Measurements from ENCODE around the gene RPRD1B. TPM values are rescaled to one million over a fixed set of nuclear protein-coding genes. Genes with fewer than 3 reads are reported as not detected.

RPRD1B gene
- total and polyA plus RNA-seq, 2 experiments from 2014 or later: 16.5 to 28.0 TPM

DNA sequence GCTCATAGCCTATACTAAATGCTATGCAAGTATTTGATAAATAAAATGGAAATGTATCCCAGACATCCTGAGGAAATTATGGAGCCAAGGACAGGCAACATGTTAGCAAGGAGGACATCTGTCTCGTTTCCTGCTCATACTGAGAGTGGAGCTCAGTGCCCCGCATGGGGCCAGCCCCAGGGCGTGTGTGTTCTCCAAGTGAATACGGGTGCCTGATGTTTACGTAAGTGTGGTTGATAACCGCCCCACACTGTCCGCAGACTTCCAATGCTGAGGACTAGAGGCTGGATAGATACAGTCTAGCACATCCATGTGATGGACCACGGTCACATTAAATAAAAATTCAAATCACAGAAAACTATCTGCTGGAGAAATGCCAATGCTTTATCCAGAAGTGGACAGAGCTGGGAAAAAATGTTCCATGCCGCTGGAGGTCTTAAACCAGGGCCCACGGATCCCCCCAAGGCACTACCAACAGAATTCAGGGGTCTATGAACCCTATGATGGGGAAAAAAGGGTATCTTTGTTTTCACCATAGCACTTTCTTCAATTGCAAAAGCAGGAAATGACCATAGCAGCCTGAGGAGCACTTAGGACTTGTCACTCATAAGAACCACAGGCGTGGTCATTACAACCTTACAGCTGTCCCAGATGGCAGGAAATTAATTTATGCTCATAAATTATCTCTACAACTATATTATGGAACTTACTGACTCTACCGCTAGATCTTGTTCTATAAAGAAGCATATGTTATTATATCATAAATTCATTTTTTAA is 106.6 kb downstream of the RPRD1B start:
- Histone ChIP-seq H3K4me1 (ENCODE audit: insufficient read depth) (peaks cover 35% of the 10 kb centered on the region), H3K27ac (peak overlapping the region; percentile 30), H3K4me3 (no peak overlapping the region)

GRCh38 chr20:38141204-38141888 is 107.8 kb downstream of the RPRD1B start:
- 88% methylated on average over 21 of the region's 23 CpGs for WGBS (ENCODE audit: low lambda C conversion rate, missing lambda C conversion rate)
- no peak overlapping the region for H3K4me2 ChIP-seq
- H2AFZ ChIP-seq: no peak overlapping the region
- DNase-seq (ENCODE audit: low spot score): no peak
- peaks cover 38% of the 10 kb centered on the region for H3K4me1 ChIP-seq (ENCODE audit: insufficient read depth)
- no peaks in the 10 kb centered on the region for H3K27me3 ChIP-seq
- no peak for TF ChIP-seq EZH2 (IDR thresholded peaks at IDR 0.05; ENCODE audit: borderline replicate concordance)
- no peak for TF ChIP-seq EZH2phosphoT487 (IDR thresholded peaks at IDR 0.05; ENCODE audit: low read depth, severe bottlenecking, unreplicated experiment)
- TF ChIP-seq, protein P1, sequence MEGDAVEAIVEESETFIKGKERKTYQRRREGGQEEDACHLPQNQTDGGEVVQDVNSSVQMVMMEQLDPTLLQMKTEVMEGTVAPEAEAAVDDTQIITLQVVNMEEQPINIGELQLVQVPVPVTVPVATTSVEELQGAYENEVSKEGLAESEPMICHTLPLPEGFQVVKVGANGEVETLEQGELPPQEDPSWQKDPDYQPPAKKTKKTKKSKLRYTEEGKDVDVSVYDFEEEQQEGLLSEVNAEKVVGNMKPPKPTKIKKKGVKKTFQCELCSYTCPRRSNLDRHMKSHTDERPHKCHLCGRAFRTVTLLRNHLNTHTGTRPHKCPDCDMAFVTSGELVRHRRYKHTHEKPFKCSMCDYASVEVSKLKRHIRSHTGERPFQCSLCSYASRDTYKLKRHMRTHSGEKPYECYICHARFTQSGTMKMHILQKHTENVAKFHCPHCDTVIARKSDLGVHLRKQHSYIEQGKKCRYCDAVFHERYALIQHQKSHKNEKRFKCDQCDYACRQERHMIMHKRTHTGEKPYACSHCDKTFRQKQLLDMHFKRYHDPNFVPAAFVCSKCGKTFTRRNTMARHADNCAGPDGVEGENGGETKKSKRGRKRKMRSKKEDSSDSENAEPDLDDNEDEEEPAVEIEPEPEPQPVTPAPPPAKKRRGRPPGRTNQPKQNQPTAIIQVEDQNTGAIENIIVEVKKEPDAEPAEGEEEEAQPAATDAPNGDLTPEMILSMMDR (IDR thresholded peaks at IDR 0.05; ENCODE audit: poor library complexity): no peak
- no peaks in the 10 kb centered on the region for H3K9me3 ChIP-seq (ENCODE audit: low read depth)
- no peak overlapping the region for H3K4me3 ChIP-seq
- H3K79me2 ChIP-seq: no peaks in the 10 kb centered on the region
- H4K20me1 ChIP-seq (ENCODE audit: insufficient read depth, poor library complexity, severe bottlenecking): no peaks in the 10 kb centered on the region
- no peaks in the 10 kb centered on the region for H3K9me2 ChIP-seq (replicated peaks; ENCODE audit: insufficient read depth)
- H3K27ac ChIP-seq: peak overlapping the region; percentile 99
- no peaks in the 10 kb centered on the region for H3K36me3 ChIP-seq (replicated peaks; ENCODE audit: insufficient read depth, low read depth)

More for the DNA sequence above, 106.6 kb downstream of the RPRD1B start:
- Histone ChIP-seq H4K20me1 (ENCODE audit: insufficient read depth, poor library complexity, severe bottlenecking) (no peaks in the 10 kb centered on the region), H3K4me2 (no peak overlapping the region), H3K27me3 (no peaks in the 10 kb centered on the region), H3K9me2 (replicated peaks; ENCODE audit: insufficient read depth) (no peaks in the 10 kb centered on the region), H3K36me3 (replicated peaks; ENCODE audit: insufficient read depth, low read depth) (no peaks in the 10 kb centered on the region), H2AFZ (no peak overlapping the region), H3K79me2 (no peaks in the 10 kb centered on the region), H3K9me3 (ENCODE audit: low read depth) (no peaks in the 10 kb centered on the region)
- TF ChIP-seq, protein P1 (IDR thresholded peaks at IDR 0.05; ENCODE audit: poor library complexity): no peak
- no peak for TF ChIP-seq EZH2phosphoT487 (IDR thresholded peaks at IDR 0.05; ENCODE audit: low read depth, severe bottlenecking, unreplicated experiment)
- TF ChIP-seq EZH2 (IDR thresholded peaks at IDR 0.05; ENCODE audit: borderline replicate concordance): no peak
- DNase-seq (ENCODE audit: low spot score): peak; percentile 35
- 46% methylated on average over 12 of the region's 12 CpGs for WGBS (ENCODE audit: low lambda C conversion rate, missing lambda C conversion rate)

Small RNAs within 50 kb of the gene (small RNA-seq; reads per million reads assigned to genes)
- gene RN7SL237P: not detected

Other genes starting within 250 kb of the RPRD1B start
- gene VSTM2L, start 130.6 kb upstream of the RPRD1B start, total RNA-seq: 3.6 and 3.7 TPM in 2 replicates
- 2.5 and 3.0 TPM in 2 replicates for gene VSTM2L, start 130.6 kb upstream of the RPRD1B start, polyA plus RNA-seq
- gene TTI1, start 290 bp upstream of the RPRD1B start, total RNA-seq: 15.1 and 15.7 TPM in 2 replicates
- 12.6 and 15.1 TPM in 2 replicates for gene TTI1, start 290 bp upstream of the RPRD1B start, polyA plus RNA-seq
- 120 and 133 TPM in 2 replicates for gene TGM2, start 131.5 kb downstream of the RPRD1B start, total RNA-seq
- 85.8 and 88.5 TPM in 2 replicates for gene TGM2, start 131.5 kb downstream of the RPRD1B start, polyA plus RNA-seq
- 2.0 and 3.4 TPM in 2 replicates for gene KIAA1755, start 227.0 kb downstream of the RPRD1B start, total RNA-seq
- 1.3 and 1.6 TPM in 2 replicates for gene KIAA1755, start 227.0 kb downstream of the RPRD1B start, polyA plus RNA-seq